Spleen (tissue), 11 donors: Measurements from ENCODE around the gene RPAP2. TPM values are rescaled to one million over a fixed set of nuclear protein-coding genes. Genes with fewer than 3 reads are reported as not detected.
A peak's percentile ranks its signal among the peaks of the same experiment; 100 is the strongest.

Source experiments
- DNase-seq: peaks from one replicate; pipeline ENCODE4 v3.0.0-alpha.2; 2020
- H3K27ac ChIP-seq, 8 donors: fragments of 200-600 bp; sonication (generic) in 7 of 8; 1 replicate in 4 of 8; 2 replicates in 4 of 8; pipeline versions ENCODE4 v1.5.0 to v1.8.0; 2016 to 2021; ENCODE audit warnings: inconsistent platforms in 4 of 8, mild to moderate bottlenecking in 4 of 8, moderate library complexity in 1 of 8
- H3K27me3 ChIP-seq, 7 donors: fragments of 200-600 bp; sonication (generic) in 6 of 7; replicated peaks in 1 of 7; 1 replicate in 4 of 7; 2 replicates in 3 of 7; pipeline versions ENCODE4 v1.5.0 to v1.8.0; 2016 to 2021; ENCODE audit warnings: inconsistent platforms in 3 of 7, mild to moderate bottlenecking in 1 of 7
- H3K36me3 ChIP-seq, 6 donors: fragments of 200-600 bp; sonication (generic) in 5 of 6; 1 replicate in 4 of 6; 2 replicates in 2 of 6; pipeline versions ENCODE4 v1.5.0 to v1.8.0; 2016 to 2021; ENCODE audit warnings: inconsistent platforms in 2 of 6
- H3K4me1 ChIP-seq, 6 donors: fragments of 200-600 bp; sonication (generic) in 5 of 6; 1 replicate in 3 of 6; 2 replicates in 3 of 6; pipeline versions ENCODE4 v1.5.0 to v1.8.0; 2016 to 2021; ENCODE audit warnings: inconsistent platforms in 3 of 6
- H3K4me3 ChIP-seq, 8 donors: fragments of 200-600 bp; sonication (generic) in 7 of 8; 1 replicate in 4 of 8; 2 replicates in 4 of 8; pipeline versions ENCODE4 v1.5.0 to v1.8.0; 2016 to 2021; ENCODE audit warnings: inconsistent platforms in 4 of 8, mild to moderate bottlenecking in 4 of 8, moderate library complexity in 2 of 8
- H3K9me3 ChIP-seq, 8 donors: fragments of 200-600 bp; sonication (generic) in 7 of 8; 1 replicate in 4 of 8; 2 replicates in 4 of 8; pipeline versions ENCODE4 v1.5.0 to v1.8.0; 2016 to 2021; ENCODE audit warnings: inconsistent platforms in 4 of 8
- CTCF ChIP-seq, 11 experiments: fragments of 200-600 bp in 7 of 11; fragments of 450-650 bp in 4 of 11; sonication (generic) in 4 of 11; IDR thresholded peaks in 8 of 11; conservative IDR thresholded peaks in 3 of 11; 1 replicate in 7 of 11; 2 replicates in 4 of 11; pipeline versions ENCODE4 v1.4.0 to v1.8.0; 2016 to 2021; ENCODE audit warnings: antibody characterized with exemption in 11 of 11, inconsistent platforms in 4 of 11, mild to moderate bottlenecking in 1 of 11
- POLR2A ChIP-seq, 3 donors: fragments of 450-650 bp; IDR thresholded peaks; one replicate each; pipeline ENCODE4 v1.5.1; 2017; ENCODE audit warnings: antibody characterized with exemption in 3 of 3, mild to moderate bottlenecking in 1 of 3
- POLR2AphosphoS5 ChIP-seq, 3 donors: sonication (generic); formaldehyde crosslinking; IDR thresholded peaks; one replicate each; pipeline ENCODE4 v1.5.1; 2017; ENCODE audit warnings: antibody characterized with exemption in 3 of 3
- WGBS, 5 donors: extraction: QIAGEN DNeasy Blood & Tissue Kit in 3 of 5; methylation state at CpG; one replicate each; pipeline versions ENCODE4 v1.1.5 to v1.1.7; 2013 to 2018; 5-methylcytosine and 5-hydroxymethylcytosine counted together
- intact Hi-C: fragments of 100-400 bp; cut with DNase I; formaldehyde crosslinking; loops from one replicate; pipeline ENCODE4 v1.15.0; 2023; ENCODE audit warnings: low total_unique reads
- polyA plus RNA-seq, 3 donors: library from polyadenylated mRNA; stranded (reverse); fragments of 200-250 nt; gene quantifications; one replicate each; pipeline ENCODE4 v1.2.1, GENCODE V29; 2013
- total RNA-seq, 7 donors: library from RNA; depleted of rRNA in 3 of 7; stranded (reverse); fragments of >200 nt in 3 of 7; fragmentation: NEBNext Ultra II Directional in 4 of 7; extraction: Animal tissue kit (Norgen Biotek cat#: 25700) in 4 of 7; gene quantifications; one replicate each; pipeline versions ENCODE4 v1.1.0 to v1.2.1, GENCODE V29; 2016 to 2021
- donor health status: healthy with polysubstance abuse.
- donor health status: DM: no; HTN: no; CAD: no; lungs with moderate emphysema.
- donor health status: DM: no; HTN: no; CAD: no.
- donor health status: Bipolar disorder and iron deficiency.
- donor health status: healthy.
- donor health status: DM: no; HTN: no; CAD: no.
- donor health status: DM: yes; HTN: yes; CAD: no.

The RPAP2 gene
- total and polyA plus RNA-seq, 10 donors = 4.4 to 31.5 (median 10.7) TPM

DNA sequence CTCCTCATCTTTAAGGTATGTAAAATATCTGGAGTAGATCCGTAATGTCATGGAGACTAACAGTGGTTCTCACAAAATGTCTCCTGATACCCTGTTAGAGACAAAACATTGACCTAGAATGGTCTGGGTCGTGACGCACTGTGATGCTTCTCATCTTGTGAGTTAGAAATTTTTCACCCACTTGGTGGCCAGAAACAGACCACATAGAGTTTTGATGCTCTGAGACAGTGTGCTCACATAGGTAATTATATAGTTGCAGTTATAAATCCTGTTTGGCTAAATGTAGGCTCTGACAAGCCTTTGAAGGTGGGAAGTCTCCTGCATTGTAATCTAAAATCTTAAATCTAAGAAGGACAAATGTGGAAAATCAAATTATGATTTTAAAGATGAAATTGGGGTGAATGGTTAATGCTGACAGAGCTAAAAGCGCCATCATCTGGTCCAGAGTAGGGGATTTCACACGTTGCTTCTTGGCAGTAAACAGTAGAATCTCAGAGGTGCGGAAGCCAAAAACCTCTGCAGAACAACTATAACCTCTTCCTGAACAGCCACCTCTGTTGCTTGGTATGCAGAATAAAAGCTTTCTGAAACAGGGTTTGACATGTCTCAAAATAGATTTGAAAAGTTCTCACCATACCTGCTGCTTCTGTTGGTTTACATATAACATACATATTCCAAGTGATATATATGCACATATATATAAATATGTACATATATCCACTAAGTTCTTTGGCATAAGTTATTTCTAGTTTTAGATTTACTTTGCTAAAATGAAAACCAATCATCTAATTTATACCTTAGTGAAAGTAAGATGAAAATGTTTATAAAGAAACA is 17.1 kb downstream of the RPAP2 start:
- intact Hi-C loops = no loop called here
- DNase-seq = no peak
- H3K9me3 ChIP-seq = no peaks in the 10 kb centered on the region
- H3K36me3 ChIP-seq = peaks cover 0 to 44% (median 13%) of the 10 kb centered on the region in 6 donors
- peak overlapping the region in 6 of 8 donors; percentile 16 to 72 (median 52) for H3K27ac ChIP-seq
- H3K27me3 ChIP-seq = no peaks in the 10 kb centered on the region
- 67 to 79% (median 72%) methylated on average over 6 of the region's 6 CpGs for WGBS, 5 donors
- H3K4me1 ChIP-seq = peaks cover 0 to 67% (median 12%) of the 10 kb centered on the region in 6 donors
- no peak overlapping the region for H3K4me3 ChIP-seq
- TF ChIP-seq CTCF (IDR thresholded peaks at IDR 0.05 in 8 of 11, conservative IDR thresholded peaks at IDR 0.05 in 3 of 11) (no peak), POLR2AphosphoS5 (IDR thresholded peaks at IDR 0.05) (no peak), POLR2A (IDR thresholded peaks at IDR 0.05) (no peak)

DNA sequence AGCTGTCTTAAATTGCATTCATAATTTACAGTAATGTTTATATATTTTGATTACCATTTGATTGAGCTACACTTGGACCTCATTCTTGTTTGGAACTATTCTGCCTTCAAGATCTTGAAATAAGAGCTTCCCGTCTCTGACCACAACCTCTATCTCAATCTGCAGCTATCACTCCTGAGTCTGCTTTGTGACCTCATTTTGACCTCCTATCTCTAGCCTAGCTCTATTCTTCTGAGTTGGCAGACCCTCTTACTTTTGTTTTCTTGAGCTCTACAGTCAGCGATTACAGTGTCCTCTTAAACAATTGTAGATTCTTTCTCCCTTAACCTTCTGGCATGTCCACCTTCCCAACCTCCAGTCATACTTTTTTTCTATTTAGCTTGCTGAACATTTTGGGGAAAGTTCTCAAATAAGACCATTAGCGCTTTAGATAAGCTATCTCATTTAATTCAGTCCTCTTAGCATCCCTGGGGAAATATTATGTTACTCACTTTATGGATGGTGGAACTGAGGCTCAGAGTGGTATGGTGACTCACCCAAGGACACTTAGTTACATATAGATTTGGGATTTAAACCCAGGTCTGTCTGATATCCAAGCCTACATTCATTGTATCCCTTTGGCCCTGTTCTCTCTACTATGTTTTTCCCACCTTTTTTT is 19.1 kb downstream of the RPAP2 start:
- intact Hi-C loops = no loop called here

GRCh38 chr1:92323473-92324453 is 24.9 kb downstream of the RPAP2 start:
- no peak for TF ChIP-seq POLR2AphosphoS5 (IDR thresholded peaks at IDR 0.05)
- TF ChIP-seq CTCF (IDR thresholded peaks at IDR 0.05 in 8 of 11, conservative IDR thresholded peaks at IDR 0.05 in 3 of 11) = no peak
- TF ChIP-seq POLR2A (IDR thresholded peaks at IDR 0.05) = no peak
- intact Hi-C loops = no loop called here
- WGBS, 5 donors = 81 to 91% (median 86%) methylated on average over 7 of the region's 7 CpGs
- Histone ChIP-seq H3K27me3 (no peaks in the 10 kb centered on the region), H3K4me1 (peaks cover 0 to 6% (median 0%) of the 10 kb centered on the region in 6 donors), H3K27ac (peak overlapping the region in 5 of 8 donors; percentile 19 to 46 (median 31)), H3K4me3 (no peak overlapping the region), H3K9me3 (peaks cover 0 to 37% (median 35%) of the 10 kb centered on the region in 8 donors), H3K36me3 (peaks cover 0 to 90% (median 48%) of the 10 kb centered on the region in 6 donors)
- no peak for DNase-seq

More for the DNA sequence above, 19.1 kb downstream of the RPAP2 start:
- DNase-seq = no peak
- Histone ChIP-seq H3K4me1 (peaks cover 0 to 55% (median 10%) of the 10 kb centered on the region in 6 donors), H3K27me3 (no peaks in the 10 kb centered on the region), H3K36me3 (peaks cover 0 to 46% (median 17%) of the 10 kb centered on the region in 6 donors), H3K27ac (peak overlapping the region in 3 of 8 donors; percentile 52 to 72 (median 68)), H3K9me3 (no peaks in the 10 kb centered on the region), H3K4me3 (no peak overlapping the region)
- WGBS, 5 donors = 55 to 58% (median 56%) methylated on average over 3 of the region's 3 CpGs
- no peak for TF ChIP-seq POLR2AphosphoS5 (IDR thresholded peaks at IDR 0.05)
- TF ChIP-seq POLR2A (IDR thresholded peaks at IDR 0.05) = no peak
- TF ChIP-seq CTCF (IDR thresholded peaks at IDR 0.05 in 8 of 11, conservative IDR thresholded peaks at IDR 0.05 in 3 of 11) = no peak
